Stimulated activated CD8-positive, alpha-beta memory T cell treated with anti-CD3 and anti-CD28 coated beads, Interleukin-2, amount 100 ng/mL, for 1 hour (primary cell): Measurements from ENCODE around the gene KRTAP4-4.

Experiments used
- DNase-seq, 2 donors: peaks; one replicate each; pipeline ENCODE4 v3.0.0-alpha.2; 2020; ENCODE audit warnings: low read depth in 2 of 2

The KRTAP4-4 gene

DNA sequence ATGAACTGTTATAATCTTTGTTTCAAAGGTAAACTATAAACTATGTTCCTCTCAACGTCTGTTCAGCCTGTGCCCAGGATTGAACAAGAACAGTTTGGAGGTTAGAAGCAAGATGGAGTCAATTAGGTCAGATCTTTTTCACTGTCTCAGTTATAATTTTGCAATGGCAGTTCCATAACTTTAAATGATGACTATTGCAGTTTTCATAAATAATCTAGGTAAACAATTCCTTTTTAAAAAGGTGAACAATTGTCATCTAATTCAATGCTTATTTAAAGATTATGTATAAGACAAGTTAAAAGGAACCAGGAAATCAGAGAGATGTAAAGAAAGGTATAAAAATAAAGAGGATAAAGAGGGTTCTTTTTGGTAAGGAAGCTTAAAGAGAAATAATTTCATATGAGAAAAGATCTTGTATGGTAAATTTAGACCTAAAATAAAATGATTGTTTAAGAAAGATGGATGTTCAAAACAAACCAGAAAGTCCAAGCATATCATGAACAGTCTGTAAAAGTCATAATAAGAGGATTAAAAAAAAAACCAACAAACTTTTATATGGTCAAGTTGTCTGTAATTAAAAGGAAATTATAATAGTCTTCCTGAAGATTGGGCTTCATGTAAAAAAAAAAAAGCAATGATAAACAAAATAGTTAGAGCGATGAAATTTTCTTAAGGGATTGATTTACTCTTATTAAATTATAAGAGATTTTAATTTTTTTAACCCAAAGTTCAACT is 49.2 kb downstream of the KRTAP4-4 start:
- DNase-seq, result no peak
